Gastroesophageal sphincter (tissue), 3 donors: ENCODE data around the gene FAM89B.

Experiments used
- CTCF ChIP-seq, 4 experiments: fragments of 200-600 bp in 2 of 4; fragments of 450-650 bp in 2 of 4; sonication (generic) in 1 of 4; IDR thresholded peaks; one replicate each; pipeline ENCODE4 v1.5.1; 2017 to 2019; ENCODE audit warnings: antibody characterized with exemption in 4 of 4, mild to moderate bottlenecking in 2 of 4, moderate library complexity in 2 of 4
- EP300 ChIP-seq: sonication (generic); formaldehyde crosslinking; IDR thresholded peaks from one replicate; pipeline ENCODE4 v1.6.1; 2017; ENCODE audit warnings: antibody characterized with exemption, mild to moderate bottlenecking
- POLR2A ChIP-seq, 2 donors: fragments of 450-650 bp; IDR thresholded peaks; one replicate each; pipeline ENCODE4 v1.6.1; 2017; ENCODE audit warnings: antibody characterized with exemption in 2 of 2, mild to moderate bottlenecking in 2 of 2, moderate library complexity in 1 of 2

DNA sequence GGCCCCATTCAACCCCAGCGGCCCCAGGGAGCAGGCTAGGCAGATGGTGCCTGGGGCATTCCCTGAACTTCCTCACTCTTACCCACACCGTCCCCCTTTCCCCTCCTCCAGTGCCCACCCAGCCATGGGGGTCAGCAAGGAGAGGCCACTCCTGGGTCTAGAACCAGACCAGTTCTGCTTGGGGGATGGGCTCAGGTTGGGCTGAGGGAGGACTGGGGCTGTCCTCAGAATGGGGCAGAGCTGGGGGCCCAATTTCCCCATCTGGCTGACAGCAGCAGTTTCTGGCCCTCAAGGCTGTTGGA is 35.1 kb upstream of the FAM89B start:
- TF ChIP-seq CTCF (IDR thresholded peaks at IDR 0.05) (no peak), EP300 (no peak), POLR2A (IDR thresholded peaks at IDR 0.05) (no peak)
